Measurements from ENCODE around the gene ARF6.

DNA sequence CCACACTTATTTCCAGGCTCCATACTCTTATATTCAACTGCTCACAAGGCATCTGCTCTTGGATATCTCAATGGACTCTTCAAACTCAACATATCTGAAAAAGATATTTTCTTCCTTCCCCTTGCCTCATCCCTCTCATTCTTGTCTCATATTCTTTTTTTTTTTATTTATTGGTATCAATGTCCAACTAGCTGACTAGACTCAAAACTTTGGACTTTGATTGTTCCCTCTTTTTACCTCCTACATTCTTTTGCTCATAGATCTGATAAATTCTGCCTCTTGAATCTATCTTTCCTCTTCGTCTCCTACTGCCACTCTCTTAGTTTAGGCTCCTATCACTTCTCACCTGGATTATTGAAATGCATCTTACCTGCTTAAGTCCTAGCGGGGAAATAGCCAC lies 25.8 kb downstream of the ARF6 start:
- TF ChIP-seq HEYL (CRISPR knock-in tag; IDR thresholded peaks at IDR 0.05) = no peak
- TF ChIP-seq KDM5A (IDR thresholded peaks at IDR 0.05) = no peak
- TF ChIP-seq, protein P1, sequence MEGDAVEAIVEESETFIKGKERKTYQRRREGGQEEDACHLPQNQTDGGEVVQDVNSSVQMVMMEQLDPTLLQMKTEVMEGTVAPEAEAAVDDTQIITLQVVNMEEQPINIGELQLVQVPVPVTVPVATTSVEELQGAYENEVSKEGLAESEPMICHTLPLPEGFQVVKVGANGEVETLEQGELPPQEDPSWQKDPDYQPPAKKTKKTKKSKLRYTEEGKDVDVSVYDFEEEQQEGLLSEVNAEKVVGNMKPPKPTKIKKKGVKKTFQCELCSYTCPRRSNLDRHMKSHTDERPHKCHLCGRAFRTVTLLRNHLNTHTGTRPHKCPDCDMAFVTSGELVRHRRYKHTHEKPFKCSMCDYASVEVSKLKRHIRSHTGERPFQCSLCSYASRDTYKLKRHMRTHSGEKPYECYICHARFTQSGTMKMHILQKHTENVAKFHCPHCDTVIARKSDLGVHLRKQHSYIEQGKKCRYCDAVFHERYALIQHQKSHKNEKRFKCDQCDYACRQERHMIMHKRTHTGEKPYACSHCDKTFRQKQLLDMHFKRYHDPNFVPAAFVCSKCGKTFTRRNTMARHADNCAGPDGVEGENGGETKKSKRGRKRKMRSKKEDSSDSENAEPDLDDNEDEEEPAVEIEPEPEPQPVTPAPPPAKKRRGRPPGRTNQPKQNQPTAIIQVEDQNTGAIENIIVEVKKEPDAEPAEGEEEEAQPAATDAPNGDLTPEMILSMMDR (IDR thresholded peaks at IDR 0.05) = no peak
- no peak for TF ChIP-seq KDM1A (IDR thresholded peaks at IDR 0.05; ENCODE audit: low read depth)
- TF ChIP-seq RNF2 (IDR thresholded peaks at IDR 0.05; ENCODE audit: borderline replicate concordance, low read depth) = no peak

Measured in A549 (cell line).